Kidney (tissue), 14 donors: ENCODE data around the gene PRCC. TPM values are rescaled to one million over a fixed set of nuclear protein-coding genes. Genes with fewer than 3 reads are reported as not detected.

Source experiments
- DNase-seq, 5 donors: peaks; one replicate each; pipeline ENCODE4 v3.0.0-alpha.2; 2013 to 2020
- FAIRE-seq: peaks from 2 replicates; lab custom pipeline; 2012; peaks lifted over from hg19 to GRCh38; lab: Jason Lieb, UNC
- H3K27ac ChIP-seq, 2 donors: one replicate each; pipeline ENCODE4 v1.7.0; 2013; ENCODE audit warnings: low read depth in 2 of 2, low read length in 2 of 2, inconsistent platforms in 1 of 2
- H3K27me3 ChIP-seq: one replicate; pipeline ENCODE4 v1.7.1; 2013; ENCODE audit warnings: low read length, inconsistent platforms; ENCODE audit not compliant: control insufficient read depth, insufficient read depth
- H3K36me3 ChIP-seq, 3 donors: one replicate each; pipeline versions ENCODE4 v1.7.0 to v1.7.1; 2013; ENCODE audit warnings: low read length in 3 of 3, control low read depth in 1 of 3, inconsistent platforms in 1 of 3; ENCODE audit not compliant: insufficient read depth in 3 of 3, control insufficient read depth in 2 of 3
- H3K4me1 ChIP-seq, 3 donors: one replicate each; pipeline versions ENCODE4 v1.7.0 to v1.7.1; 2013; ENCODE audit warnings: low read length in 3 of 3, inconsistent platforms in 1 of 3, low read depth in 1 of 3; ENCODE audit not compliant: control insufficient read depth in 2 of 3, insufficient read depth in 2 of 3
- H3K4me3 ChIP-seq, 3 donors: one replicate each; pipeline versions ENCODE4 v1.7.0 to v1.8.1; 2013; ENCODE audit warnings: low read length in 3 of 3, control low read depth in 1 of 3, inconsistent platforms in 1 of 3
- H3K9ac ChIP-seq, 3 donors: one replicate each; pipeline versions ENCODE4 v1.7.0 to v1.7.1; 2013; ENCODE audit warnings: low read length in 3 of 3, control low read depth in 1 of 3, inconsistent platforms in 1 of 3
- H3K9me3 ChIP-seq, 3 donors: one replicate each; pipeline versions ENCODE4 v1.7.0 to v1.7.1; 2013; ENCODE audit warnings: low read length in 3 of 3, control low read depth in 1 of 3, inconsistent platforms in 1 of 3; ENCODE audit not compliant: control insufficient read depth in 2 of 3, insufficient read depth in 1 of 3
- intact Hi-C: fragments of 100-400 bp; cut with DNase I; formaldehyde crosslinking; loops from one replicate; pipeline ENCODE4 v1.11.1; 2022
- polyA plus RNA-seq: library from polyadenylated mRNA; stranded (reverse); fragments of 350-450 nt; fragmentation: Illumina TruSeq; extraction: RNeasy Lipid Tissue Mini Kit (QIAGEN cat#74804); gene quantifications from one replicate; pipeline ENCODE4 v1.2.3, GENCODE V29; 2014; ENCODE audit warnings: low read depth, low replicate concordance; ENCODE audit not compliant: insufficient read depth
- total RNA-seq: library from RNA; stranded (reverse); fragmentation: NEBNext Ultra II Directional; extraction: Animal tissue kit (Norgen Biotek cat#: 25700); gene quantifications from one replicate; pipeline ENCODE4 v1.2.1, GENCODE V29; 2021
- TF ChIP-seq, protein P1 (sequence below): IDR thresholded peaks from 3 replicates; pipeline ENCODE4 v1.5.1; 2012; ENCODE audit warnings: mild to moderate bottlenecking, moderate library complexity, borderline replicate concordance; ENCODE audit not compliant: insufficient read depth; ENCODE audit errors: extremely low read depth
- donor health status: control.
- donor health status: control.
- donor health status: control.
- donor health status: control.
- donor health status: control.
- donor health status: DM: yes; HTN: yes; CAD: no.
- donor health status: Normal renal cell carcinoma (clear cell type).

The PRCC gene
- total and polyA plus RNA-seq, 2 donors from 2014 or later: 50.5 to 52.8 TPM

DNA sequence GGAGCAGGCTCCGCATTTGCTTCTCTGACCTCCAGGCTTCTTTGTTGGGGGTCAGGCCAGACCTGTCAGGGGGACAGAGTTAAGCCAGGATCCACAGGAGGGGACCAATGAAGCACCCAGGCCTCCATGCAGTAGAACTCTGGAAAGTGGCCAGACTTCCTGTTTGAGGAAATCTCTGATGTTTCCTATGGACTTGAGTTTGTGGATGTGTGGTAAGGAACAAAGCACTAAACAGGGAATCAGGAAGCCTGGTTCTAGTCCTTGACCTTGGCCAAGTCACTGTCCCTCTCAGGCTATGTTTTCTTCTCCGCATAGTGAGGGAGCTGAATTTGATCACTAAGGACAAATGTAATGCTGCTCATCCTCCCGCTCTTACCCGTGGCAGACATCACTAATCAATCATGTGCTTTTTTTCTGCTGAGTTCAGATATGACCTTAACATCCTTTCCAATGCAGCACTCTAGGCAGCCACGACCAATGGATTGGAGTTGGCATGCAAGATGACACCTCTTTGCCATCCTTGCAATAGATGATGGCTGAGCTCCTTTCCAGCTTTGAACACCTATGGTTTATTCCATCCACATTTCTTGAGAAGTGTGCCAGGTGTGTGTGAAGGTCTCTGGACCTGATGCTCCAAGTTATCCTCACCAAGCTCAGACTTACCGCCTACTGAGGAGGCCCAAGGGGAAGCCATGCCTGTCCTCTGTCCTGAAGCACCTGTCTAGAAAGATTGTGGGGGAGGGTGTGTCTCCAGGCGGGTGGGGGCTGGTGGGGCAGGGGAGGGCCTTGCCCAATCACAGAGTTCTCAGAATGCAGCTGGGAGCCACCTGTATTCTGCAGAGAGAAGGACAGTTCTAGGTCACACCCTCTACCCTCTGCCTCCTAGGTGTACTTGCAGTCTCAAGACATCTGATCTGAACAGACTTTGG is 39.4 kb downstream of the PRCC start:
- Histone ChIP-seq H3K4me3 (no peak overlapping the region), H3K27me3 (no peaks in the 10 kb centered on the region), H3K9me3 (no peaks in the 10 kb centered on the region), H3K9ac (no peak overlapping the region), H3K36me3 (peaks cover 0 to 2% (median 0%) of the 10 kb centered on the region in 3 donors), H3K4me1 (peaks cover 0 to 5% (median 0%) of the 10 kb centered on the region in 3 donors), H3K27ac (no peak overlapping the region)
- DNase-seq (peak in 1 of 5 donors; percentile 36), FAIRE-seq (no peak)
- TF ChIP-seq, protein P1, sequence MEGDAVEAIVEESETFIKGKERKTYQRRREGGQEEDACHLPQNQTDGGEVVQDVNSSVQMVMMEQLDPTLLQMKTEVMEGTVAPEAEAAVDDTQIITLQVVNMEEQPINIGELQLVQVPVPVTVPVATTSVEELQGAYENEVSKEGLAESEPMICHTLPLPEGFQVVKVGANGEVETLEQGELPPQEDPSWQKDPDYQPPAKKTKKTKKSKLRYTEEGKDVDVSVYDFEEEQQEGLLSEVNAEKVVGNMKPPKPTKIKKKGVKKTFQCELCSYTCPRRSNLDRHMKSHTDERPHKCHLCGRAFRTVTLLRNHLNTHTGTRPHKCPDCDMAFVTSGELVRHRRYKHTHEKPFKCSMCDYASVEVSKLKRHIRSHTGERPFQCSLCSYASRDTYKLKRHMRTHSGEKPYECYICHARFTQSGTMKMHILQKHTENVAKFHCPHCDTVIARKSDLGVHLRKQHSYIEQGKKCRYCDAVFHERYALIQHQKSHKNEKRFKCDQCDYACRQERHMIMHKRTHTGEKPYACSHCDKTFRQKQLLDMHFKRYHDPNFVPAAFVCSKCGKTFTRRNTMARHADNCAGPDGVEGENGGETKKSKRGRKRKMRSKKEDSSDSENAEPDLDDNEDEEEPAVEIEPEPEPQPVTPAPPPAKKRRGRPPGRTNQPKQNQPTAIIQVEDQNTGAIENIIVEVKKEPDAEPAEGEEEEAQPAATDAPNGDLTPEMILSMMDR: no peak
- intact Hi-C loops: no loop called here

GRCh38 chr1:156807627-156808026 is 40.3 kb downstream of the PRCC start:
- intact Hi-C loops: no loop called here
- Histone ChIP-seq H3K27me3 (no peaks in the 10 kb centered on the region), H3K36me3 (no peaks in the 10 kb centered on the region), H3K9ac (no peak overlapping the region), H3K4me3 (no peak overlapping the region), H3K4me1 (peaks cover 0 to 5% (median 0%) of the 10 kb centered on the region in 3 donors), H3K9me3 (no peaks in the 10 kb centered on the region), H3K27ac (no peak overlapping the region)
- FAIRE-seq: no peak
- TF ChIP-seq, protein P1: no peak
- DNase-seq: no peak

DNA sequence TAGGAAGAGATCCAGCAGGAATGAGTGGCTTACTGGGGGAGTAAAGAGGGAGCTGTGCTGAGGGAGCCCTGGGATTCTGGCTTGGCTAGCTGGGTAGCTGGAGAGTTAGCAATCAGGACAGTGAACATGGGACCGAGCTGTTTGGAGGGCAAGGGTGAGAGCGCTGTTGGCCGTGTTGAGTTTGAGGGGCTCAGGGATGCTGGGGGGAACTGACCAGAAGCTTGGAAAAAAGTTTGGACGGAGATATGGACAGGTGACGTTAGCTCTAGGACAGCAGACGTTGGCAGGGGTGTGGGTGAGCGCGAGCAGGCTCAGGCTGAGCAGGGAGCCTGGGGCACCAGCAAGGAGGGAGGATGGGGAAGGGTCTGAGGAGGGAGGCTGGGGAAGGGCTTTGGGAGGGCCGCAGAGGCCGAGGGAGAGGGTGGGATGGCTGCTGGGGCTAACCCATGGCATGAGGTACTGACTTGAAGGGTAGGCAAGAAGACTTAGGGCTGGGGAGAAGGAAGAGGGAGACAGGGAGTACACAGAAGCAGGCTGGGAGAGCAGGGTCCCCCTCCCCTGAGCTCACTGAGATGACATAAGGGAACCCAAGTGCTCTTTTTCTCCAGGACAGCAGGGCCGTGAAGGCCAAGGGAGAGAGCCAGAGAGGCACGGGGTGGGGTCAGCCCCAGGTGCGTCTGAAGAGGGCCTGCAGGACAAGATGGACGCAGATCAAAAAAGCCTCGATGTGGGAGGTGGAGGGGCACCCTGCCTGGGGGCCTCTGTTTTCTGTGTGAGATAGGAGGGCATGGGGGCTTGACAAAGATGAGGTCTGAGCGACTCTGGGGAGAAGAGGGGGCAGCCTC is 41.1 kb downstream of the PRCC start:
- intact Hi-C loops: no loop called here

More for the DNA sequence above, 41.1 kb downstream of the PRCC start:
- TF ChIP-seq, protein P1: no peak
- no peak overlapping the region for H3K27ac ChIP-seq
- no peak overlapping the region for H3K4me3 ChIP-seq
- no peak overlapping the region for H3K9ac ChIP-seq
- H3K36me3 ChIP-seq: no peaks in the 10 kb centered on the region
- H3K9me3 ChIP-seq: no peaks in the 10 kb centered on the region
- no peak for DNase-seq
- H3K4me1 ChIP-seq: peaks cover 0 to 5% (median 0%) of the 10 kb centered on the region in 3 donors
- H3K27me3 ChIP-seq: no peaks in the 10 kb centered on the region
- FAIRE-seq: no peak
